SK-N-SH (cell line): ENCODE measurements around the gene DYNC2H1. TPM values are rescaled to one million over a fixed set of nuclear protein-coding genes. Genes with fewer than 3 reads are reported as not detected.

Experiments used
- CTCF ChIA-PET: fragments of 300-600, 350-600 bp; formaldehyde crosslinking; extraction: SDS; loops from one replicate; lab custom pipeline; 2021; lab: Yijun Ruan, JAX
- POLR2A ChIA-PET: fragments of 350-600 bp; sonication (Branson Sonifier 250); formaldehyde crosslinking; extraction: SDS; loops from one replicate; lab custom pipeline; 2020; ENCODE audit warnings: antibody characterized with exemption, inconsistent platforms; lab: Yijun Ruan, JAX
- DNase-seq: peaks from one replicate; pipeline ENCODE4 v3.0.0; 2012
- H2AFZ ChIP-seq: fragments of 200-600 bp; sonication (generic); 2 replicates; pipeline ENCODE4 v1.8.1; 2016; ENCODE audit warnings: antibody characterized with exemption, mild to moderate bottlenecking, low read depth
- H3F3A ChIP-seq: fragments of 200-600 bp; sonication (generic); replicated peaks from 2 replicates; pipeline ENCODE3; 2016; ENCODE audit warnings: antibody characterized with exemption, mild to moderate bottlenecking; ENCODE audit not compliant: insufficient read depth
- H3K27ac ChIP-seq, 2 experiments: fragments of 200-500 bp in 1 of 2; fragments of 200-600 bp in 1 of 2; sonication (Bioruptor generic) in 1 of 2; sonication (generic), shearing (Covaris generic) in 1 of 2; 2 replicates each; pipeline versions ENCODE4 v1.5.1 to v1.6.1; 2014 to 2016; ENCODE audit warnings: low read depth in 2 of 2, inconsistent platforms in 1 of 2, low read length in 1 of 2, mild to moderate bottlenecking in 1 of 2, mixed read lengths in 1 of 2
- H3K27me3 ChIP-seq: fragments of 200-600 bp; sonication (generic), shearing (Covaris generic); 2 replicates; pipeline ENCODE4 v1.6.1; 2016; ENCODE audit warnings: mixed run types; ENCODE audit not compliant: insufficient read depth
- H3K36me3 ChIP-seq, 2 experiments: fragments of 200-500 bp in 1 of 2; fragments of 200-600 bp in 1 of 2; sonication (Bioruptor generic) in 1 of 2; sonication (generic) in 1 of 2; replicated peaks in 1 of 2; 2 replicates each; pipeline versions ENCODE3 to v1.5.1; 2014 to 2016; ENCODE audit warnings: low read length in 1 of 2, mild to moderate bottlenecking in 1 of 2; ENCODE audit not compliant: insufficient read depth in 2 of 2, control insufficient read depth in 1 of 2
- H3K4me1 ChIP-seq, 2 experiments: fragments of 200-500 bp in 1 of 2; fragments of 200-600 bp in 1 of 2; sonication (Bioruptor generic) in 1 of 2; sonication (generic), shearing (Covaris generic) in 1 of 2; 2 replicates each; pipeline versions ENCODE4 v1.5.1 to v1.6.1; 2014 to 2016; ENCODE audit warnings: low read depth in 1 of 2, low read length in 1 of 2, mixed run types in 1 of 2; ENCODE audit not compliant: insufficient read depth in 2 of 2, control insufficient read depth in 1 of 2
- H3K4me2 ChIP-seq: fragments of 200-600 bp; sonication (generic), shearing (Covaris generic); 2 replicates; pipeline ENCODE4 v1.6.1; 2017; ENCODE audit warnings: mixed run types
- H3K4me3 ChIP-seq, 2 experiments: fragments of 200-500 bp in 1 of 2; fragments of 200-600 bp in 1 of 2; sonication (Bioruptor generic) in 1 of 2; sonication (generic), shearing (Covaris generic) in 1 of 2; 2 replicates each; pipeline versions ENCODE4 v1.5.1 to v1.8.1; 2014 to 2016; ENCODE audit warnings: low read depth in 2 of 2, inconsistent platforms in 1 of 2, low read length in 1 of 2, mild to moderate bottlenecking in 1 of 2, mixed read lengths in 1 of 2, moderate library complexity in 1 of 2
- H3K79me2 ChIP-seq: fragments of 200-600 bp; sonication (generic); 2 replicates; pipeline ENCODE4 v1.8.1; 2017; ENCODE audit warnings: mild to moderate bottlenecking; ENCODE audit not compliant: insufficient read depth
- H3K9ac ChIP-seq: fragments of 200-600 bp; sonication (generic); 2 replicates; pipeline ENCODE4 v1.6.1; 2017; ENCODE audit warnings: mixed run types
- H3K9me2 ChIP-seq: fragments of 200-600 bp; sonication (generic); 2 replicates; pipeline ENCODE4 v1.6.1; 2017; ENCODE audit warnings: mixed run types
- H3K9me3 ChIP-seq: fragments of 200-600 bp; sonication (generic); 2 replicates; pipeline ENCODE4 v1.6.1; 2017; ENCODE audit warnings: mixed run types, mild to moderate bottlenecking, moderate library complexity
- H4K20me1 ChIP-seq: fragments of 200-600 bp; sonication (generic); 2 replicates; pipeline ENCODE4 v1.6.1; 2017; ENCODE audit warnings: mild to moderate bottlenecking, mixed run types; ENCODE audit not compliant: insufficient read depth
- CHD2 ChIP-seq: fragments of 150-350 bp; IDR thresholded peaks from 2 replicates; pipeline ENCODE4 v1.6.1; 2018; ENCODE audit warnings: low read length; ENCODE audit not compliant: partially characterized antibody
- EP300 ChIP-seq, 2 experiments: IDR thresholded peaks; 2 replicates each; pipeline versions ENCODE4 v1.4.0 to v1.6.1; 2012; ENCODE audit warnings: borderline replicate concordance in 1 of 2, low read depth in 1 of 2, low read length in 1 of 2
- EZH2phosphoT487 ChIP-seq: fragments of 200-600 bp; sonication (generic); IDR thresholded peaks from 2 replicates; pipeline ENCODE4 v1.6.1; 2017; ENCODE audit warnings: low read depth, mixed run types, mild to moderate bottlenecking, antibody characterized with exemption, moderate library complexity, borderline replicate concordance
- FOXJ3 ChIP-seq: sonication (generic); formaldehyde crosslinking; IDR thresholded peaks from 2 replicates; pipeline ENCODE4 v1.5.1; 2020; ENCODE audit warnings: mild to moderate bottlenecking, missing genetic modification reagents
- FOXM1 ChIP-seq: IDR thresholded peaks from 2 replicates; pipeline ENCODE4 v1.4.0; 2012; ENCODE audit warnings: low read depth, mild to moderate bottlenecking
- JUND ChIP-seq: IDR thresholded peaks from 2 replicates; pipeline ENCODE4 v1.4.0; 2012
- MAX ChIP-seq: IDR thresholded peaks from 2 replicates; pipeline ENCODE4 v1.4.0; 2012; ENCODE audit warnings: low read depth
- MXI1 ChIP-seq: IDR thresholded peaks from 2 replicates; pipeline ENCODE4 v1.6.1; 2012; ENCODE audit warnings: mild to moderate bottlenecking, low read depth, low read length, improper control_type of control experiment
- NRF1 ChIP-seq: IDR thresholded peaks from 2 replicates; pipeline ENCODE4 v1.6.1; 2012; ENCODE audit warnings: low read depth, mild to moderate bottlenecking, low read length
- REST ChIP-seq: IDR thresholded peaks from 2 replicates; pipeline ENCODE4 v1.6.1; 2012; ENCODE audit warnings: mild to moderate bottlenecking, low read depth, low read length, moderate library complexity
- RXRA ChIP-seq: IDR thresholded peaks from 2 replicates; pipeline ENCODE4 v1.4.0; 2012; ENCODE audit warnings: low read depth, mild to moderate bottlenecking, borderline replicate concordance
- SIN3A ChIP-seq: IDR thresholded peaks from 2 replicates; pipeline ENCODE4 v1.6.1; 2012; ENCODE audit warnings: low read depth, mild to moderate bottlenecking, low read length, moderate library complexity, borderline replicate concordance
- SMC3 ChIP-seq: IDR thresholded peaks from 2 replicates; pipeline ENCODE4 v1.6.1; 2012; ENCODE audit warnings: low read depth, low read length, improper control_type of control experiment
- TCF12 ChIP-seq: IDR thresholded peaks from 2 replicates; pipeline ENCODE4 v1.4.0; 2012
- TEAD4 ChIP-seq: IDR thresholded peaks from 2 replicates; pipeline ENCODE4 v1.4.0; 2012; ENCODE audit warnings: mild to moderate bottlenecking, borderline replicate concordance; ENCODE audit not compliant: insufficient read depth
- USF2 ChIP-seq: fragments of 150-350 bp; IDR thresholded peaks from 2 replicates; pipeline ENCODE4 v1.6.1; 2017; ENCODE audit warnings: antibody characterized with exemption, low read length, low read depth, borderline replicate concordance
- YY1 ChIP-seq: IDR thresholded peaks from 2 replicates; pipeline ENCODE4 v1.4.0; 2012; ENCODE audit warnings: low read depth, mild to moderate bottlenecking
- polyA plus RNA-seq, 3 experiments: library from polyadenylated mRNA; depleted of rRNA; stranded (reverse); fragments of >200 nt; gene quantifications; 2 replicates each; pipeline ENCODE4 v1.2.3, GENCODE V29; 2012

Gene DYNC2H1
- polyA plus RNA-seq, 1 of the 3 experiments (the other 2 are of a cell fraction), result 15.3 TPM

GRCh38 chr11:103488031-103488461, 378.8 kb downstream of the DYNC2H1 start:
- Histone ChIP-seq H3K27me3 (no peaks in the 10 kb centered on the region), H3K9ac (no peak overlapping the region), H3K79me2 (no peaks in the 10 kb centered on the region), H2AFZ (no peak overlapping the region), H3K9me3 (no peaks in the 10 kb centered on the region), H3K4me2 (no peak overlapping the region), H3F3A (no peaks in the 10 kb centered on the region), H3K36me3 (no peaks in the 10 kb centered on the region), H3K4me3 (no peak overlapping the region), H3K27ac (no peak overlapping the region), H3K9me2 (no peaks in the 10 kb centered on the region), H4K20me1 (no peaks in the 10 kb centered on the region), H3K4me1 (peaks cover 0 to 2% of the 10 kb centered on the region in 2 experiments; a peak in 1 of 4 replicates)
- TF ChIP-seq FOXJ3 (no peak), EP300 (IDR thresholded peaks at IDR 0.05; ENCODE audit: borderline replicate concordance in 1 of 2, low read depth in 1 of 2, low read length in 1 of 2) (no peak), YY1 (no peak), REST (no peak), CHD2 (no peak), SIN3A (no peak), SMC3 (no peak), EZH2phosphoT487 (no peak), TCF12 (no peak), USF2 (no peak), MXI1 (no peak), TEAD4 (no peak), MAX (no peak), RXRA (no peak), NRF1 (no peak), JUND (no peak), FOXM1 (no peak)
- ChIA-PET CTCF (no interaction called here), POLR2A (no interaction called here)
- DNase-seq, result no peak
